Measurements from ENCODE around the gene POU2F2. TPM values are rescaled to one million over a fixed set of nuclear protein-coding genes. Genes with fewer than 3 reads are reported as not detected.

The POU2F2 gene
- total RNA-seq, 1 experiment from 2014 or later, result 0.89 TPM

- Histone ChIP-seq H4K20me1 (ENCODE audit: insufficient read depth) (no peaks in the 10 kb centered on the region; the same call in 1 of the 2 replicates), H3K9me2 (ENCODE audit: insufficient read depth) (no peaks in the 10 kb centered on the region), H3K36me3 (ENCODE audit: control insufficient read depth in 1 of 2, insufficient read depth in 2 of 2, low read length in 2 of 2) (peaks cover 11 to 13% of the 10 kb centered on the region in 2 experiments; a peak in 3 of 4 replicates), H2AFZ (ENCODE audit: low read depth, low read length, poor library complexity, severe bottlenecking) (no peak overlapping the region), H3K9ac (ENCODE audit: low read length) (peak overlapping the region; percentile 99), H3K9me3 (ENCODE audit: control insufficient read depth in 1 of 2, insufficient read depth in 1 of 2, low read depth in 1 of 2, low read length in 2 of 2) (no peaks in the 10 kb centered on the region), H3K27ac (ENCODE audit: low read depth, low read length) (peak overlapping the region; percentile 90), H3K27me3 (ENCODE audit: insufficient read depth, low read length) (no peaks in the 10 kb centered on the region), H3K4me3 (replicated peaks in 1 of 2; ENCODE audit: low read depth in 1 of 2, low read length in 2 of 2) (peak overlapping the region; percentile 91 to 97), H3K4me1 (ENCODE audit: control insufficient read depth in 1 of 2, insufficient read depth in 2 of 2, low read length in 2 of 2) (peaks cover 11 to 36% of the 10 kb centered on the region in 2 experiments), H3K4me2 (ENCODE audit: low read length) (peak overlapping the region; percentile 98), H3K79me2 (ENCODE audit: insufficient read depth, low read length) (peaks cover 38% of the 10 kb centered on the region)
- CTCF ChIA-PET, result no interaction called here
- ATAC-seq (peak; percentile 20), DNase-seq (ENCODE audit: low read depth, low spot score) (no peak)
- POLR2A ChIA-PET, result no interaction called here
- no TSS peak for BruUV-seq (replicated peaks)
- TF ChIP-seq JUND (IDR thresholded peaks at IDR 0.05) (no peak), YY1 (IDR thresholded peaks at IDR 0.05; ENCODE audit: extremely low read depth, insufficient replicate concordance, low read depth, low read length) (no peak), ZFX (IDR thresholded peaks at IDR 0.05) (peak; percentile 26; the same call in 1 of the 2 replicates), POLR2AphosphoS5 (IDR thresholded peaks at IDR 0.05; ENCODE audit: low read depth, low read length) (peak; percentile 50; the same call in 1 of the 2 replicates), TCF7L2 (IDR thresholded peaks at IDR 0.05; ENCODE audit: borderline replicate concordance, extremely low read depth, insufficient read depth, insufficient read length) (no peak), ATF3 (IDR thresholded peaks at IDR 0.05) (no peak), POLR2A (IDR thresholded peaks at IDR 0.05; ENCODE audit: borderline replicate concordance, extremely low read depth, insufficient read depth, insufficient read length) (peak; percentile 7), ELF1 (IDR thresholded peaks at IDR 0.05; ENCODE audit: borderline replicate concordance, low read depth) (no peak), SIN3A (IDR thresholded peaks at IDR 0.05; ENCODE audit: low read depth) (no peak), ZNF274 (IDR thresholded peaks at IDR 0.05; ENCODE audit: low read depth, low read length) (no peak), EZH2 (IDR thresholded peaks at IDR 0.05) (no peak), SP1 (IDR thresholded peaks at IDR 0.05; ENCODE audit: low read depth) (no peak), MAX (IDR thresholded peaks at IDR 0.05) (no peak)
- intact Hi-C loops (cut with micrococcal nuclease), result loop anchor here (10.0 kb wide), 1 partner anchor 450 kb away; the partner anchor contains the start of gene CEACAM1
- RAD21 ChIA-PET (ENCODE audit: low non-redundant PET in 1 of 2, low total read pairs in 2 of 2, uncharacterized antibody in 2 of 2, unreplicated experiment in 2 of 2), result interaction anchor here in 1 of 2 experiments (0.6 kb wide), 1 partner anchor 102 kb away, joined by 3 read pairs; no protein-coding TSS in a partner anchor
These were observed 57.5 kb downstream of the POU2F2 start for GRCh38 chr19:42074513-42075363.
